ENCODE results near the gene HNRNPC.

The HNRNPC gene

DNA sequence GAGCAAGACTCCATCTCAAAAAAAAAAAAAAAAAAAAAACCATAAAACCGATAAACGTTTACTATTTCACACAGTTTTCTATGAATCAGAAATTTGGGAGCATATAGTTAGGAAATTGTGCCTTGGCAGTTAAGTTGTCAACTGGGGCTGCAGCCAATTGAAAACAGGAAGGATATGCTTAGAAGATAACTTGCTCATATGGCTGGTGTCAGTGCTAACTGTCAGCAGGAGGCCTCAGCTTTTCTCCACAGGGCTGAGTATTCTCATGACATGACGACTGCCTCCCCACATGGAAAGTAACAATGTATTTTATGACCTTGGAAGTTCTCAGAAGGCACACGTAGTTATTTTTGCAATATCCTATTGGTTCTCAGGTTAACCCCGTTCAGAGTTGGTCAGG lies 83.8 kb downstream of the HNRNPC start:
- Histone ChIP-seq H3K56ac (ENCODE audit: low read length) (no peak overlapping the region), H3K36me3 (ENCODE audit: control insufficient read depth, insufficient read depth, low read length) (no peaks in the 10 kb centered on the region), H4K5ac (ENCODE audit: low read length) (no peak overlapping the region), H3K27me3 (ENCODE audit: insufficient read depth, low read length, poor library complexity) (no peaks in the 10 kb centered on the region), H4K8ac (ENCODE audit: low read depth, low read length) (no peak overlapping the region), H3K23ac (ENCODE audit: low read length) (no peak overlapping the region), H2BK5ac (ENCODE audit: low read length) (no peak overlapping the region), H3K27ac (ENCODE audit: low read depth, low read length) (no peak overlapping the region), H3K79me2 (ENCODE audit: control insufficient read depth, insufficient read depth, low read length) (no peaks in the 10 kb centered on the region), H3K4me2 (ENCODE audit: low read length) (no peak overlapping the region), H3K4me1 (ENCODE audit: control insufficient read depth, low read depth, low read length) (no peaks in the 10 kb centered on the region), H3K4me3 (ENCODE audit: low read length) (no peak overlapping the region), H3K9ac (ENCODE audit: low read length) (no peak overlapping the region), H3K79me1 (ENCODE audit: low read length) (no peaks in the 10 kb centered on the region), H3K18ac (ENCODE audit: low read length) (no peak overlapping the region), H2AK5ac (ENCODE audit: low read length) (no peak overlapping the region), H2BK120ac (ENCODE audit: low read depth, low read length) (no peak overlapping the region), H3K4ac (ENCODE audit: low read depth, low read length) (no peak overlapping the region), H2BK15ac (replicated peaks; ENCODE audit: low read depth) (no peak overlapping the region)
- no CpG with 5 or more reads among the region's 5 CpGs for WGBS (ENCODE audit: extremely low coverage, insufficient coverage, low lambda C conversion rate)
- no peak for DNase-seq

DNA sequence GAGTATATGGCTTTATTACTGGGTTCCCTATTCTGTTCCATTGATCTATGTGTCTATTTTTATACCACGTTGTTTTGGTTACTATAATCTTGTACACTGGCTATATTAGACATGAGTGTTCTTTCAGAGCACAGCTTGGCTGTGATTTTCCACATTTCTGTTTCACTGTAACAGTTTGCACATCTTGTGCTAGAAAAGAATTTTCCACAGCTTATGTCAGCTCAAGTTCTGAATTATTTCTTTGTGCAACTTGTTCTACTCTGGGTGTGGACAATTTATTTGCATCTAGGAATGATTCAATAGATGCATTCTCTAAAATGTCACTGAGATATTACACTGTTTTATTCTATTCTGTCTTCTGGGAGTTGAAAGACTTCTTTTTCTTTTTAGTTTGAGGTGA lies 85.0 kb downstream of the HNRNPC start:
- Histone ChIP-seq H2AK5ac (ENCODE audit: low read length) (no peak overlapping the region), H3K4me1 (ENCODE audit: control insufficient read depth, low read depth, low read length) (no peaks in the 10 kb centered on the region), H3K79me2 (ENCODE audit: control insufficient read depth, insufficient read depth, low read length) (no peaks in the 10 kb centered on the region), H3K4ac (ENCODE audit: low read depth, low read length) (no peak overlapping the region), H3K18ac (ENCODE audit: low read length) (no peak overlapping the region), H3K36me3 (ENCODE audit: control insufficient read depth, insufficient read depth, low read length) (no peaks in the 10 kb centered on the region), H3K79me1 (ENCODE audit: low read length) (no peaks in the 10 kb centered on the region), H2BK120ac (ENCODE audit: low read depth, low read length) (no peak overlapping the region), H3K23ac (ENCODE audit: low read length) (no peak overlapping the region), H4K8ac (ENCODE audit: low read depth, low read length) (no peak overlapping the region), H3K4me2 (ENCODE audit: low read length) (no peak overlapping the region), H2BK15ac (replicated peaks; ENCODE audit: low read depth) (no peak overlapping the region), H3K27me3 (ENCODE audit: insufficient read depth, low read length, poor library complexity) (no peaks in the 10 kb centered on the region), H4K5ac (ENCODE audit: low read length) (no peak overlapping the region), H3K9ac (ENCODE audit: low read length) (no peak overlapping the region), H3K56ac (ENCODE audit: low read length) (no peak overlapping the region), H3K4me3 (ENCODE audit: low read length) (no peak overlapping the region), H2BK5ac (ENCODE audit: low read length) (no peak overlapping the region), H3K27ac (ENCODE audit: low read depth, low read length) (no peak overlapping the region)
- no CpG with 5 or more reads among the region's 1 CpG for WGBS (ENCODE audit: extremely low coverage, insufficient coverage, low lambda C conversion rate)
- DNase-seq = no peak

DNA sequence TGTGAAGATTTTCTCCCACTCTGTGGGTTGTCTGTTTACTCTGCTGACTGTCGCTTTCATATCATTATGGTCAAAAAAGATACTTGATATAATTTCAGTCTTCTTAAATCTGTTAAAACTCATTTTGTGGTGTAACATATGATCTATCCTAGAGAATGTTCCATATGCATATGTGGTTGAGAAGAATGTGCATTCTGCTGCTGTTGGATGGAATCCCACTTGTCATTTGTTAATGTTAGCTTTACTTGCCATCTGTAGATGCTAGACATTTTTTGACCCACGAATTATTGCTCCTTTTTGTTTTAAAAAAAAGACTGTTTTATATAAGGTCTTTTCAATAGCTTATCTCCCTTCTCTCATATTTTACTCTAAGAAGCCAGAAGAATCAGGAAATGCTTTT lies 87.1 kb downstream of the HNRNPC start:
- no CpG with 5 or more reads among the region's 2 CpGs for whole genome bisulfite sequencing (ENCODE audit: extremely low coverage, insufficient coverage, low lambda C conversion rate)
- Histone ChIP-seq H2BK15ac (replicated peaks; ENCODE audit: low read depth) (no peak overlapping the region), H2BK5ac (ENCODE audit: low read length) (no peak overlapping the region), H3K4me3 (ENCODE audit: low read length) (no peak overlapping the region), H3K23ac (ENCODE audit: low read length) (no peak overlapping the region), H3K56ac (ENCODE audit: low read length) (no peak overlapping the region), H3K4me1 (ENCODE audit: control insufficient read depth, low read depth, low read length) (no peaks in the 10 kb centered on the region), H4K8ac (ENCODE audit: low read depth, low read length) (no peak overlapping the region), H3K4ac (ENCODE audit: low read depth, low read length) (no peak overlapping the region), H4K5ac (ENCODE audit: low read length) (no peak overlapping the region), H3K27ac (ENCODE audit: low read depth, low read length) (no peak overlapping the region), H2BK120ac (ENCODE audit: low read depth, low read length) (no peak overlapping the region), H3K36me3 (ENCODE audit: control insufficient read depth, insufficient read depth, low read length) (no peaks in the 10 kb centered on the region), H3K79me1 (ENCODE audit: low read length) (no peaks in the 10 kb centered on the region), H3K79me2 (ENCODE audit: control insufficient read depth, insufficient read depth, low read length) (no peaks in the 10 kb centered on the region), H3K18ac (ENCODE audit: low read length) (no peak overlapping the region), H2AK5ac (ENCODE audit: low read length) (no peak overlapping the region), H3K9ac (ENCODE audit: low read length) (no peak overlapping the region), H3K4me2 (ENCODE audit: low read length) (no peak overlapping the region), H3K27me3 (ENCODE audit: insufficient read depth, low read length, poor library complexity) (no peaks in the 10 kb centered on the region)
- no peak for DNase-seq

DNA sequence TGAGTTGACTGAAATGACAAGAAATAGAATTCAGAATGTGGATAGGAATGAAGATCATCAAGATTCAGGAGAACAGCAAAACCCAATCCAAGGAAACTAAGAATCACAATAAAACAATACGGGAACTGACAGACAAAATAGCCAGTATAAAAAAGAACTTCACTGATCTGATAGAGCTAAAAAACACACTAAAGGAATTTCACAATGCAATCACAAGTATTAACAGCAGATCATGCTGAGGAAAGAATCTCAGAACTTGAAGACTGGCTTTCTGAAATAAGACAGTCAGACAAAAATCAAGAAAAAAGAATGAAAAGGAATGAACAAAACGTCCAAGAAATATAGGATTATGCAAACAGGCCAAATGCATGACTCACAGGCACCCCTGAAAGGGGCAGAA lies 98.1 kb downstream of the HNRNPC start:
- DNase-seq = no peak
- WGBS (ENCODE audit: extremely low coverage, insufficient coverage, low lambda C conversion rate) = no CpG with 5 or more reads among the region's 2 CpGs
- H4K5ac ChIP-seq (ENCODE audit: low read length) = no peak overlapping the region
- H3K18ac ChIP-seq (ENCODE audit: low read length) = no peak overlapping the region
- no peak overlapping the region for H3K4me2 ChIP-seq (ENCODE audit: low read length)
- no peak overlapping the region for H2BK120ac ChIP-seq (ENCODE audit: low read depth, low read length)
- no peak overlapping the region for H3K4ac ChIP-seq (ENCODE audit: low read depth, low read length)
- no peak overlapping the region for H3K4me3 ChIP-seq (ENCODE audit: low read length)
- H3K27me3 ChIP-seq (ENCODE audit: insufficient read depth, low read length, poor library complexity) = no peaks in the 10 kb centered on the region
- H3K56ac ChIP-seq (ENCODE audit: low read length) = no peak overlapping the region
- no peak overlapping the region for H2AK5ac ChIP-seq (ENCODE audit: low read length)
- H3K9ac ChIP-seq (ENCODE audit: low read length) = no peak overlapping the region
- H3K4me1 ChIP-seq (ENCODE audit: control insufficient read depth, low read depth, low read length) = no peaks in the 10 kb centered on the region
- H2BK15ac ChIP-seq (replicated peaks; ENCODE audit: low read depth) = no peak overlapping the region
- no peaks in the 10 kb centered on the region for H3K79me1 ChIP-seq (ENCODE audit: low read length)
- H3K79me2 ChIP-seq (ENCODE audit: control insufficient read depth, insufficient read depth, low read length) = no peaks in the 10 kb centered on the region
- no peak overlapping the region for H3K27ac ChIP-seq (ENCODE audit: low read depth, low read length)
- no peak overlapping the region for H3K23ac ChIP-seq (ENCODE audit: low read length)
- no peaks in the 10 kb centered on the region for H3K36me3 ChIP-seq (ENCODE audit: control insufficient read depth, insufficient read depth, low read length)
- no peak overlapping the region for H2BK5ac ChIP-seq (ENCODE audit: low read length)
- no peak overlapping the region for H4K8ac ChIP-seq (ENCODE audit: low read depth, low read length)

DNA sequence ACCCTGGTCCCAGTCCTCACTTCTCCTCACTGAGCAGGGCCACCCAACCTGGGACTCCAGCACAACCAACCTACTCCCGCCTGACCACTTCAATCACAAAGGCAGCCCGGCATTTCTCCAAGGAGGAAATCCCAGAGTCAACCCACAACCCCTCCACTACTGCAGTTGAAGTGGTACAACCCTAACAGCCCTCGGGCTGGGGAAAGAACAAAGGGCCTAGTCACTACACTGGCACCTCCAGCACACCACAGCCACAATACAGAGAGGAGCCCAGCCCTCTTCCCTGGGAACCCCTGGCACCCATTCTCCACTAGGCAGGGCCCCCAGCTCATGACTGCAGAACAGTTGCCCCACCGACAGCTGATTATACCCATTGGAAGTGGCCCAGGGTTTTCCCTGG lies 99.7 kb downstream of the HNRNPC start:
- DNase-seq = no peak
- no peak overlapping the region for H2BK120ac ChIP-seq (ENCODE audit: low read depth, low read length)
- H3K4ac ChIP-seq (ENCODE audit: low read depth, low read length) = no peak overlapping the region
- no peak overlapping the region for H3K4me2 ChIP-seq (ENCODE audit: low read length)
- H3K36me3 ChIP-seq (ENCODE audit: control insufficient read depth, insufficient read depth, low read length) = no peaks in the 10 kb centered on the region
- no peaks in the 10 kb centered on the region for H3K4me1 ChIP-seq (ENCODE audit: control insufficient read depth, low read depth, low read length)
- H3K9ac ChIP-seq (ENCODE audit: low read length) = no peak overlapping the region
- no peak overlapping the region for H3K56ac ChIP-seq (ENCODE audit: low read length)
- no peak overlapping the region for H3K23ac ChIP-seq (ENCODE audit: low read length)
- no peak overlapping the region for H4K5ac ChIP-seq (ENCODE audit: low read length)
- no peak overlapping the region for H2BK15ac ChIP-seq (replicated peaks; ENCODE audit: low read depth)
- H4K8ac ChIP-seq (ENCODE audit: low read depth, low read length) = no peak overlapping the region
- no CpG with 5 or more reads among the region's 4 CpGs for WGBS (ENCODE audit: extremely low coverage, insufficient coverage, low lambda C conversion rate)
- no peak overlapping the region for H2AK5ac ChIP-seq (ENCODE audit: low read length)
- no peak overlapping the region for H3K18ac ChIP-seq (ENCODE audit: low read length)
- H3K27ac ChIP-seq (ENCODE audit: low read depth, low read length) = no peak overlapping the region
- no peak overlapping the region for H2BK5ac ChIP-seq (ENCODE audit: low read length)
- H3K79me1 ChIP-seq (ENCODE audit: low read length) = no peaks in the 10 kb centered on the region
- H3K79me2 ChIP-seq (ENCODE audit: control insufficient read depth, insufficient read depth, low read length) = no peaks in the 10 kb centered on the region
- no peak overlapping the region for H3K4me3 ChIP-seq (ENCODE audit: low read length)
- H3K27me3 ChIP-seq (ENCODE audit: insufficient read depth, low read length, poor library complexity) = no peaks in the 10 kb centered on the region

DNA sequence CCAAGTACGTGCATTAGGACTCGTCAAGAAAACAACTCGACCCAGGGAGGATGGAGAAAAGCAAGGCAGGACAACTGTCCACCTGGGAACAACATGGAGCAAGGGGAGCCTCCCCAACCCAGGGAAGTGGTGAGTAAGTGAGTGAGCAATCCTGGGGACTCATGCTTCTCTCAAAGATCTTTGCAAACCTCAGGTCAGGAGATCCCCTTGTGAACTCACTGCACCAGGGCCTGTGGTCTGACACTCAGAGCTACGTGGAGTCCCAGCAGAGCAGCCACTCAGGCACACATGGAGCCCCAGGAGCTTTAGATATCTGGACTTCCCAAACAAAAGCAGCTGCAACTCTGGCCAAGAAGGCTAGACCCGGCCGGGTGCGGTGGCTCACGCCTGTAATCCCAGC lies 101.2 kb downstream of the HNRNPC start:
- Histone ChIP-seq H3K4me2 (ENCODE audit: low read length) (no peak overlapping the region), H4K5ac (ENCODE audit: low read length) (no peak overlapping the region), H2BK120ac (ENCODE audit: low read depth, low read length) (no peak overlapping the region), H3K56ac (ENCODE audit: low read length) (no peak overlapping the region), H3K9ac (ENCODE audit: low read length) (no peak overlapping the region), H3K4me1 (ENCODE audit: control insufficient read depth, low read depth, low read length) (no peaks in the 10 kb centered on the region), H3K18ac (ENCODE audit: low read length) (no peak overlapping the region), H3K23ac (ENCODE audit: low read length) (no peak overlapping the region), H4K8ac (ENCODE audit: low read depth, low read length) (no peak overlapping the region), H3K27me3 (ENCODE audit: insufficient read depth, low read length, poor library complexity) (no peaks in the 10 kb centered on the region), H3K36me3 (ENCODE audit: control insufficient read depth, insufficient read depth, low read length) (no peaks in the 10 kb centered on the region), H2BK15ac (replicated peaks; ENCODE audit: low read depth) (no peak overlapping the region), H2AK5ac (ENCODE audit: low read length) (no peak overlapping the region), H3K79me2 (ENCODE audit: control insufficient read depth, insufficient read depth, low read length) (no peaks in the 10 kb centered on the region), H3K79me1 (ENCODE audit: low read length) (no peaks in the 10 kb centered on the region), H2BK5ac (ENCODE audit: low read length) (no peak overlapping the region), H3K4ac (ENCODE audit: low read depth, low read length) (no peak overlapping the region), H3K27ac (ENCODE audit: low read depth, low read length) (no peak overlapping the region), H3K4me3 (ENCODE audit: low read length) (no peak overlapping the region)
- no CpG with 5 or more reads among the region's 8 CpGs for WGBS (ENCODE audit: extremely low coverage, insufficient coverage, low lambda C conversion rate)
- no peak for DNase-seq

All from mesendoderm (in vitro differentiated cells).